ENCODE measurements around the gene ADGRA1.

The ADGRA1 gene

DNA sequence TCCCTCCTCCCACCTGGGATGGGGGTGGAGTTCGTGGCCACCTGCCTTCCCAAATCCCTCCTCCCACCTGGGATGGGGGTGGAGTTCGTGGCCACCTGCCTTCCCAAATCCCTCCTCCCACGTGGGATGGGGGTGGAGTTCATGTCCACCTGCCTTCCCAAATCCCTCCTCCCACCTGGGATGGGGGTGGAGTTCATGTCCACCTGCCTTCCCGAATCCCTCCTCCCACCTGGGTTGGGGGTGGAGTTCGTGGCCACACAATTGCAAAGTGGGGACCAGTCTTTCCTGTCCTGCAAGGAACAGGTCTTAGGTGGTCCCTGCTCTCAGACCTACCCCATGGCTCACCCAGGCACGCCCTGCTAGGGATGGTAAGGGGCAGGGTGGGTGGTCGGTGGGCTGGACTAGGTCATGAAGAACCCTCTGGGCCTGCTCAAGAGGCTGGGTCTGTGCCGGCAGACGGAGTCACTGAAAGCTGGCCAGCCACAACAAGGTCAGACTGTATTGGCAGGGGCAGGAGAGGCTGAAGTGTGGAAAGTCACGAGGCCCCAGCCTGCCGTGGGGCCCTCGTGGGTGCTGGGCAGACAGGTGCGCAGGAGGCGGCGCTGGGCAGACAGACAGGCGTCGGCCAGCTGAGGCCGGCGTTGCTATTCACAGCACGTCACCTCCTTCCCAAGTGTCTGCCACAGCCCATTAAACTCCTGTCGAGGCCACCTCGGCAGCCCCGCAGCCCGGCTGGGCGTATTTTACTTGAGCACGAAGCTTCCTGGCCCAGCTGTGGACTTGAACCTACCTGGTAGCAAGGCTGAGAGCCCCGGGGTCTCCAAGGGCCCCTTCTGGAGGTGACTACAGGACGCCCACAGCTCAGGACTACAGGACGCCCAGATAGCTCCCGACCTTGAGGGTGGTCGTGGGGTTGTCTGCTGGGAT, 76.4 kb downstream of the ADGRA1 start:
- ChIA-PET POLR2A (no interaction called here), CTCF (no interaction called here)
- no peak for DNase-seq (ENCODE audit: low read depth, low spot score)
- no peak for TF ChIP-seq CTCF (IDR thresholded peaks at IDR 0.05; ENCODE audit: insufficient read depth, low read length, missing control alignments)
- no peak overlapping the region for H3K4me3 ChIP-seq (ENCODE audit: low read depth, low read length)

GRCh38 chr10:133164816-133165555, 77.3 kb downstream of the ADGRA1 start:
- ChIA-PET CTCF (no interaction called here), POLR2A (no interaction called here)
- DNase-seq (ENCODE audit: low read depth, low spot score), result no peak
- TF ChIP-seq CTCF (IDR thresholded peaks at IDR 0.05; ENCODE audit: insufficient read depth, low read length, missing control alignments), result no peak
- H3K4me3 ChIP-seq (ENCODE audit: low read depth, low read length), result no peak overlapping the region

GRCh38 chr10:133165556-133166503, 78.1 kb downstream of the ADGRA1 start:
- no peak for DNase-seq (ENCODE audit: low read depth, low spot score)
- no peak overlapping the region for H3K4me3 ChIP-seq (ENCODE audit: low read depth, low read length)
- no peak for TF ChIP-seq CTCF (IDR thresholded peaks at IDR 0.05; ENCODE audit: insufficient read depth, low read length, missing control alignments)
- CTCF ChIA-PET, result no interaction called here
- POLR2A ChIA-PET, result no interaction called here

DNA sequence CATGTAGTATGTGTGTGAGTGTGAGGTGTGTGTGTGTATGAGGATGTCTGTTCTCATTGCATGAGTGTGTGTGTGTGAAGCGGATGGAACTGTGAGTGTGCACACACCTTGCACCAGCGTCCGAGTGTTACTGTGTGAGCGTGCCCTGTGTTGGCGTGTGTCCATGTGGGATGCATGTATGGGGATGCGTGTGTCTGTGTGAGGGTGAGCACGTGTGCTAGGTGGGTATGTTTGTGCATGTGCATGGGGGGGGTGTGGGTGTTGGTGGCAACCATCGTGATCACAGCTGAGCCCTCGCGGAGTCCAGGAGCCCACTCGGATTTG, 78.7 kb downstream of the ADGRA1 start:
- ChIA-PET CTCF (no interaction called here), POLR2A (no interaction called here)
- no peak overlapping the region for H3K4me3 ChIP-seq (ENCODE audit: low read depth, low read length)
- no peak for TF ChIP-seq CTCF (IDR thresholded peaks at IDR 0.05; ENCODE audit: insufficient read depth, low read length, missing control alignments)
- DNase-seq (ENCODE audit: low read depth, low spot score), result no peak

DNA sequence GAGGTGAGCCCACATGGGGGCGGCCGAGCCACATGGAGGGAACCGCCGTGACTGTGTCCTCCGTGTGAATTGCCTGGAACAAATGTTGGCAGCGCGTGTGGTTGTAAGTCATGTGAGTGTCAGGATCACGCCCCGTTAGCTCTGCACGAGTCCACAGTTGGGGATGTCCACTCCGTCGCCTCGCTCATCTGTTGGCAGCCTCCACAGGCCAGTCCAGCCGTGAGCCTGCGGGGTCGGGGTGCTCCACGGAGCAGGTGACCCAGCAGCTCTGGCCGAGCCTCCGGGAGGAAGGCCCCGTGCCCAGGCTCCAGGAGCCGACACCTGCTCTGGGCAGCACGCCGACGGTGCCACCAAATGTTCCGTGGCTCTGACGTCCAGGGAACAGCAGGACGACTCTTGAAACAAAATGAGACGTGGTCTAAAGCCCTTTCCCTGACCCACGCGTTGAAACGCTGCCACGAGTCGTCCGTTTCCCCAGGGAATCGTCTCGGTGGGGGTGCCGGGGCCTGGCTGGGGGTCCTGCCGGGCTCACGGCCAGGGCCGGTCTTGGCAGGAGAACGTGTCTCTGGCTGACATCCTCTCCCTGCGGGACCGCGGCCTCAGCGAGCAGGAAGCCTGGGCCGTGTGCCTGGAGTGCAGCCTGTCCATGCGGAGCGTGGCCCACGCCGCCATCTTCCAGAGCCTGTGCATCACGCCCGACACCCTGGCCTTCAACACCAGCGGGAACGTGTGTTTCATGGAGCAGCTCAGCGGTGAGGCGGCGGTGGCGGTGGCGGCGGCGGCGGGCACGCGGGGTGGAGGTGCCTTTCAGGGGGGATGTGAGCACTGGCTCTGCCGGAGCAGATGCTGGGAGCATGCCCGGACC, 79.3 kb downstream of the ADGRA1 start:
- H3K4me3 ChIP-seq (ENCODE audit: low read depth, low read length), result no peak overlapping the region
- TF ChIP-seq CTCF (IDR thresholded peaks at IDR 0.05; ENCODE audit: insufficient read depth, low read length, missing control alignments), result no peak
- ChIA-PET CTCF (no interaction called here), POLR2A (no interaction called here)
- DNase-seq (ENCODE audit: low read depth, low spot score), result no peak

All from AG04449 (cell line).